Transverse colon (tissue), 4 donors: Measurements from ENCODE around the gene RCC2.

Experiments used
- CTCF ChIP-seq, 5 experiments: fragments of 200-600 bp in 3 of 5; fragments of 450-650 bp in 2 of 5; sonication (generic) in 3 of 5; IDR thresholded peaks; 1 replicate in 2 of 5; 2 replicates in 3 of 5; pipeline ENCODE4 v1.5.1; 2016 to 2017; ENCODE audit warnings: antibody characterized with exemption in 5 of 5, inconsistent platforms in 3 of 5, mild to moderate bottlenecking in 2 of 5, moderate library complexity in 1 of 5
- POLR2A ChIP-seq: fragments of 450-650 bp; IDR thresholded peaks from one replicate; pipeline ENCODE4 v1.6.1; 2016; ENCODE audit warnings: antibody characterized with exemption, mild to moderate bottlenecking, moderate library complexity
- POLR2AphosphoS5 ChIP-seq, 3 donors: sonication (generic); formaldehyde crosslinking; IDR thresholded peaks; one replicate each; pipeline ENCODE4 v1.6.1; 2016; ENCODE audit warnings: antibody characterized with exemption in 3 of 3

GRCh38 chr1:17363351-17363750 lies 76.1 kb downstream of the RCC2 start:
- TF ChIP-seq CTCF (IDR thresholded peaks at IDR 0.05): no peak
- TF ChIP-seq POLR2A: no peak
- no peak for TF ChIP-seq POLR2AphosphoS5 (IDR thresholded peaks at IDR 0.05)
